MCF 10A (cell line): ENCODE data around the gene SMC6. TPM values are rescaled to one million over a fixed set of nuclear protein-coding genes. Genes with fewer than 3 reads are reported as not detected.
A peak's percentile ranks its signal among the peaks of the same experiment; 100 is the strongest.

ENCODE experiments used
- BruUV-seq: library from RNA; stranded (reverse); fragments of 400-500 nt; replicated peaks from 2 replicates; lab custom pipeline; 2021; lab: Mats Ljungman, UMichigan
- CTCF ChIA-PET: fragments of 300-600 bp; sonication (Branson Sonifier 250); formaldehyde crosslinking; extraction: SDS; loops from one replicate; lab custom pipeline; 2021; ENCODE audit warnings: antibody characterized with exemption, inconsistent platforms; lab: Yijun Ruan, JAX
- POLR2A ChIA-PET: fragments of 300-600, 350-650 bp; sonication (Branson Sonifier 250); formaldehyde crosslinking; extraction: SDS; loops from one replicate; lab custom pipeline; 2020; ENCODE audit warnings: antibody characterized with exemption, inconsistent platforms; lab: Yijun Ruan, JAX
- DNase-seq: peaks from one replicate; pipeline ENCODE4 v3.0.0-alpha.2; 2018; ENCODE audit not compliant: unreplicated experiment
- H3K27ac Mint-ChIP-seq: one replicate; pipeline ENCODE4 v1.8.0; 2022; ENCODE audit warnings: mild to moderate bottlenecking, low read depth, mixed read lengths; ENCODE audit not compliant: unreplicated experiment
- H3K27me3 Mint-ChIP-seq: one replicate; pipeline ENCODE4 v1.8.0; 2022; ENCODE audit warnings: mixed read lengths; ENCODE audit not compliant: insufficient read depth, unreplicated experiment
- H3K36me3 Mint-ChIP-seq: one replicate; pipeline ENCODE4 v1.8.0; 2022; ENCODE audit warnings: mild to moderate bottlenecking, moderate library complexity, mixed read lengths; ENCODE audit not compliant: insufficient read depth, unreplicated experiment
- H3K4me1 Mint-ChIP-seq: one replicate; pipeline ENCODE4 v1.8.0; 2022; ENCODE audit warnings: mixed read lengths; ENCODE audit not compliant: insufficient read depth, unreplicated experiment
- H3K4me3 Mint-ChIP-seq: one replicate; pipeline ENCODE4 v1.8.0; 2022; ENCODE audit warnings: mild to moderate bottlenecking, moderate library complexity, mixed read lengths; ENCODE audit not compliant: unreplicated experiment
- H3K9me3 Mint-ChIP-seq: one replicate; pipeline ENCODE4 v1.8.0; 2022; ENCODE audit warnings: mixed read lengths; ENCODE audit not compliant: unreplicated experiment
- intact Hi-C: fragments of 100-400 bp; cut with micrococcal nuclease; formaldehyde crosslinking; loops from 2 replicates; pipeline ENCODE4 v1.14.1; 2022
- total RNA-seq: library from RNA; stranded (reverse); gene quantifications from 2 replicates; pipeline ENCODE4 v1.2.3, GENCODE V29; 2022
- TF ChIP-seq, protein P1 (sequence below): fragments of 200-600 bp; IDR thresholded peaks from one replicate; pipeline ENCODE4 v1.8.0; 2022; ENCODE audit warnings: antibody characterized with exemption, mild to moderate bottlenecking; ENCODE audit not compliant: unreplicated experiment

SMC6 gene
- total RNA-seq, 1 experiment from 2014 or later = 24.7 TPM

DNA sequence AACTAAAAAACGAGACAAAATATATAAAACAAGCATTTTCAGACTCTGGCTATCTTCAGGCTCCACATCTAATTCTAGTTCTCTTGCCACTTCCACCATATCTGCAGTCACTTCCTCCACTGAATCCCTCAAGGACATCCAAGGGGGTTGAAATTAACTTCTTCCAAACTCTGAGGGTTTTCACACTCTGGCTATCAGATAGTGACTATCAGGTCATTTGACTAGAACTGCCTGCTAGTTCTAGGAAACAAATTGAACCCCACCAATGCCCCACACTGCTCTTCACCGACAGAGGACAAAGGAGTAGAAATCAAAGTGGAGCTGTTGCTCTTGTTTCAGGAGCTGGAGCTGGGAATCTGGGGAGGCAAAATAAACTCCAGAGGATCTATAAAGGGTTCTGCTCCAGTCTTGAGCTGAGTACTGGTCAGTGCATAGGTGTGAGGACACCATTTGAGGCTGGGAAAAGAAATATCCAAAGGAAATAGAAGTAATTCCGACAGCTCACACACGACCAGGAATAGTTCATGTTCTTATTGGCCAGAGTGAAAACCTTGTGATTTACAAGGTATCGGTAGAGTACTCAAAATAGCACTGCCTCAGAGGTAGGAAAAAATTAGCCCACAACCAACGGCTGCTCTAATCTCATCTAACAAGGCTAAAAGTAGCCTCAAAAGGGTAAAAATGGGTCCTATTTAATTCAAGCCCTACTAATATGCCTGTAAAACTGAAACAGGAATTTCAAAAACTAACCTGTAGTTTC, 71.3 kb downstream of the SMC6 start:
- ChIA-PET CTCF (interaction anchor here (0.9 to 1.5 kb wide), 4 partner anchors 11 to 909 kb away, joined by 3 to 9 read pairs (median 4); no protein-coding TSS in a partner anchor), POLR2A (no interaction called here)
- H3K27me3 Mint-ChIP-seq = no peaks in the 10 kb centered on the region
- no TSS peak for BruUV-seq
- peaks cover 6% of the 10 kb centered on the region for H3K4me1 Mint-ChIP-seq
- no peak for DNase-seq
- H3K4me3 Mint-ChIP-seq = no peak overlapping the region
- H3K36me3 Mint-ChIP-seq = peaks cover 69% of the 10 kb centered on the region
- peak overlapping the region; percentile 35 for H3K27ac Mint-ChIP-seq
- intact Hi-C loops = no loop called here
- no peaks in the 10 kb centered on the region for H3K9me3 Mint-ChIP-seq
- TF ChIP-seq, protein P1, sequence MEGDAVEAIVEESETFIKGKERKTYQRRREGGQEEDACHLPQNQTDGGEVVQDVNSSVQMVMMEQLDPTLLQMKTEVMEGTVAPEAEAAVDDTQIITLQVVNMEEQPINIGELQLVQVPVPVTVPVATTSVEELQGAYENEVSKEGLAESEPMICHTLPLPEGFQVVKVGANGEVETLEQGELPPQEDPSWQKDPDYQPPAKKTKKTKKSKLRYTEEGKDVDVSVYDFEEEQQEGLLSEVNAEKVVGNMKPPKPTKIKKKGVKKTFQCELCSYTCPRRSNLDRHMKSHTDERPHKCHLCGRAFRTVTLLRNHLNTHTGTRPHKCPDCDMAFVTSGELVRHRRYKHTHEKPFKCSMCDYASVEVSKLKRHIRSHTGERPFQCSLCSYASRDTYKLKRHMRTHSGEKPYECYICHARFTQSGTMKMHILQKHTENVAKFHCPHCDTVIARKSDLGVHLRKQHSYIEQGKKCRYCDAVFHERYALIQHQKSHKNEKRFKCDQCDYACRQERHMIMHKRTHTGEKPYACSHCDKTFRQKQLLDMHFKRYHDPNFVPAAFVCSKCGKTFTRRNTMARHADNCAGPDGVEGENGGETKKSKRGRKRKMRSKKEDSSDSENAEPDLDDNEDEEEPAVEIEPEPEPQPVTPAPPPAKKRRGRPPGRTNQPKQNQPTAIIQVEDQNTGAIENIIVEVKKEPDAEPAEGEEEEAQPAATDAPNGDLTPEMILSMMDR = no peak

GRCh38 chr2:17680119-17680518, 73.5 kb downstream of the SMC6 start:
- peak; percentile 14 for DNase-seq
- H3K27ac Mint-ChIP-seq = peak overlapping the region; percentile 63
- H3K4me3 Mint-ChIP-seq = no peak overlapping the region
- no TSS peak for BruUV-seq
- ChIA-PET POLR2A (no interaction called here), CTCF (interaction anchor here (0.8 to 2.9 kb wide), 3 partner anchors 9 to 209 kb away, joined by 4 to 15 read pairs (median 6); no protein-coding TSS in a partner anchor)
- intact Hi-C loops = no loop called here
- no peaks in the 10 kb centered on the region for H3K9me3 Mint-ChIP-seq
- peaks cover 69% of the 10 kb centered on the region for H3K36me3 Mint-ChIP-seq
- no peaks in the 10 kb centered on the region for H3K27me3 Mint-ChIP-seq
- TF ChIP-seq, protein P1 = no peak
- peaks cover 6% of the 10 kb centered on the region for H3K4me1 Mint-ChIP-seq

GRCh38 chr2:17674817-17675216, 78.8 kb downstream of the SMC6 start:
- intact Hi-C loops = loop anchor here (5.0 to 10.0 kb wide), 2 partner anchors 363 to 500 kb away; no protein-coding TSS in a partner anchor
- no peaks in the 10 kb centered on the region for H3K27me3 Mint-ChIP-seq
- no peak overlapping the region for H3K27ac Mint-ChIP-seq
- ChIA-PET CTCF (interaction anchor here (0.7 to 8.1 kb wide), 4 partner anchors 31 to 902 kb away, joined by 3 to 50 read pairs (median 3); no protein-coding TSS in a partner anchor), POLR2A (interaction anchor here (0.6 to 1.4 kb wide), 3 partner anchors 16 to 358 kb away, joined by 3 to 5 read pairs (median 3); no protein-coding TSS in a partner anchor)
- TF ChIP-seq, protein P1 = no peak
- H3K9me3 Mint-ChIP-seq = no peaks in the 10 kb centered on the region
- no TSS peak for BruUV-seq
- H3K36me3 Mint-ChIP-seq = peaks cover 69% of the 10 kb centered on the region
- no peak overlapping the region for H3K4me3 Mint-ChIP-seq
- no peak for DNase-seq
- H3K4me1 Mint-ChIP-seq = peaks cover 11% of the 10 kb centered on the region

DNA sequence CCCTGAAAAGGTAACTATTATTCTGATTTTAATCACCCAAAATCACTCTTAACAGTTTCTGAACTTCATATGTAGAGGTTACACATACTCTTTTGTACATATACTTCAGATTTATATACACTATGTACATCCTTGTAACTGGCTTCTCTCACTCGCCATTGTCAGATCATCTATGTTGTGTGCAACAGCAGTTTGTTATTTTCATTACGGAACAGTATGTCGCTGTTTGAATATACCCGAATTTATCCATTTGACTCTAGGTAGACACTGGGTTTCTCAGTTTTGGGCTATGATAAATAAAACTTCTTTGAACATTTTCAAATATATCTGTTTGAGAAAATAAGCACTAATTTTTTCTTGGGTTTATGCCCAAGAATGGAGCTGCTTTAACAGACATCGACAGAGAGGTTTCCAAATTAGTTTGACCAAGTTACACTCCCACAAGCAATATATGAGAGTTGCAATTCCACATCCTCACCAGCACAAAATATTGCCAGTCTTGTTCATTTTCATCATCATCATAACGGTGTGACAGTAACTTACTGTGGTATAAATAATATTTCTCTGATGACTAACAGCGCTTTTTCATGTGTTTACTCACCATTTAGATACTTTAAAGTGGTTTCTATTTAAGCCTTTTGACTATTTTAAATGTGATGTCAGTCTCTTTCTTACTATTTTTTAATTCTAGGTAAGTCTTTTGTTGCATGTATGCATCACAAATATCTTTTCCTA, 80.9 kb downstream of the SMC6 start:
- Mint-ChIP-seq H3K9me3 (no peaks in the 10 kb centered on the region), H3K27ac (no peak overlapping the region), H3K27me3 (no peaks in the 10 kb centered on the region), H3K4me3 (no peak overlapping the region), H3K36me3 (peaks cover 56% of the 10 kb centered on the region), H3K4me1 (peaks cover 11% of the 10 kb centered on the region)
- peak; percentile 47 for DNase-seq
- BruUV-seq = no TSS peak
- CTCF ChIA-PET = interaction anchor here (0.5 to 8.1 kb wide), 10 partner anchors 10 to 1903 kb away, joined by 3 to 50 read pairs (median 16); no protein-coding TSS in a partner anchor
- TF ChIP-seq, protein P1 = no peak
- intact Hi-C loops = loop anchor here (5.0 to 10.0 kb wide), 2 partner anchors 360 to 498 kb away; no protein-coding TSS in a partner anchor
- POLR2A ChIA-PET = interaction anchor here (0.7 to 3.6 kb wide), 2 partner anchors 82 to 133 kb away, joined by 3 to 13 read pairs; partner anchors contain the start of gene VSNL1
